GM19239 (cell line): ENCODE results near the gene BCL7C.
A peak's percentile ranks its signal among the peaks of the same experiment; 100 is the strongest.
"Not testable (repeated sequence)": the region's sequence is repeated elsewhere in the genome, so short reads cannot be mapped to it uniquely, and the experiment has no call there.

Experiments
- DNase-seq: peaks from one replicate; pipeline ENCODE4 v3.0.0; 2011; ENCODE audit warnings: low spot score; ENCODE audit not compliant: insufficient read length
- FAIRE-seq: peaks from 2 replicates; lab custom pipeline; 2011; peaks lifted over from hg19 to GRCh38; lab: Jason Lieb, UNC

BCL7C gene

GRCh38 chr16:30893744-30894539, at the start of gene BCL7C:
TSS of gene BCL7C (minus strand) at chr16:30894077. CDS start at chr16:30893944, 133 bp downstream.
- FAIRE-seq: peak; percentile 35

GRCh38 chr16:30942426-30942806, 48.5 kb upstream of the BCL7C start:
- FAIRE-seq (no peak), DNase-seq (no peak)

More at GRCh38 chr16:30893744-30894539, at the start of gene BCL7C:
- peak; percentile 90 for DNase-seq

- peak; percentile 87 for FAIRE-seq
Observed at GRCh38 chr16:30941600-30942425, 47.9 kb upstream of the BCL7C start.

GRCh38 chr16:30939571-30939970, 45.7 kb upstream of the BCL7C start:
- not testable (repeated sequence) for FAIRE-seq, DNase-seq

More at GRCh38 chr16:30941600-30942425, 47.9 kb upstream of the BCL7C start:
- DNase-seq: peak; percentile 94

GRCh38 chr16:30937692-30938091, 43.8 kb upstream of the BCL7C start:
- DNase-seq (no peak), FAIRE-seq (no peak)

GRCh38 chr16:30934827-30935557, 41.1 kb upstream of the BCL7C start:
- DNase-seq (no peak), FAIRE-seq (no peak)

- no peak for FAIRE-seq
- no peak for DNase-seq
Observed at GRCh38 chr16:30931068-30931650, 37.3 kb upstream of the BCL7C start.

GRCh38 chr16:30930160-30930571, 36.3 kb upstream of the BCL7C start:
- FAIRE-seq: no peak
- DNase-seq: no peak

GRCh38 chr16:30929167-30929566, 35.3 kb upstream of the BCL7C start:
- DNase-seq (no peak), FAIRE-seq (no peak)

GRCh38 chr16:30928390-30928789, 34.5 kb upstream of the BCL7C start:
- no peak for FAIRE-seq
- no peak for DNase-seq

GRCh38 chr16:30927789-30928378, 34.0 kb upstream of the BCL7C start:
- peak; percentile 71 for FAIRE-seq
- no peak for DNase-seq

GRCh38 chr16:30926937-30927788, 33.3 kb upstream of the BCL7C start:
- peak; percentile 28 for FAIRE-seq
- no peak for DNase-seq

- no peak for DNase-seq
- FAIRE-seq: no peak
Observed at GRCh38 chr16:30925995-30926811, 32.3 kb upstream of the BCL7C start.

GRCh38 chr16:30925632-30925987, 31.7 kb upstream of the BCL7C start:
- DNase-seq: no peak

GRCh38 chr16:30924913-30925631, 31.2 kb upstream of the BCL7C start:
- FAIRE-seq (no peak), DNase-seq (no peak)

More at GRCh38 chr16:30925632-30925987, 31.7 kb upstream of the BCL7C start:
- FAIRE-seq: no peak

GRCh38 chr16:30924076-30924912, 30.4 kb upstream of the BCL7C start:
- no peak for DNase-seq
- no peak for FAIRE-seq
